SK-N-MC (cell line): ENCODE data around the gene LMO1.

Source experiments
- DNase-seq: peaks from one replicate; pipeline ENCODE4 v3.0.0-alpha.2; 2011; ENCODE audit warnings: low read depth, low spot score
- H3K27ac ChIP-seq: fragments of 200-600 bp; sonication (generic); 2 replicates; pipeline ENCODE4 v1.5.1; 2016; ENCODE audit warnings: mixed run types
- H3K36me3 ChIP-seq: fragments of 200-600 bp; sonication (generic); 2 replicates; pipeline ENCODE4 v1.6.1; 2017; ENCODE audit warnings: antibody characterized with exemption, low read length, mixed read lengths; ENCODE audit not compliant: insufficient read depth
- H3K4me3 ChIP-seq: fragments of 200-600 bp; sonication (generic); 2 replicates; pipeline ENCODE4 v1.5.1; 2016
- H3K9ac ChIP-seq: fragments of 200-600 bp; sonication (generic); 2 replicates; pipeline ENCODE4 v1.8.0; 2017; ENCODE audit warnings: mixed run types, mixed read lengths; ENCODE audit not compliant: insufficient read length
- H3K9me3 ChIP-seq: fragments of 200-600 bp; sonication (generic); 2 replicates; pipeline ENCODE4 v1.6.1; 2017; ENCODE audit warnings: low read depth, mild to moderate bottlenecking, antibody characterized with exemption, low read length, moderate library complexity, mixed read lengths
- EZH2 ChIP-seq: fragments of 200-600 bp; sonication (generic); IDR thresholded peaks from one replicate; pipeline ENCODE4 v1.6.1; 2017; ENCODE audit warnings: antibody characterized with exemption
- FOXP2 ChIP-seq: optimal IDR thresholded peaks from 2 replicates; pipeline ENCODE3; 2011; ENCODE audit warnings: mild to moderate bottlenecking, moderate library complexity; ENCODE audit not compliant: insufficient read depth; ENCODE audit errors: extremely low read length, control extremely low read depth
- POLR2AphosphoS5 ChIP-seq: IDR thresholded peaks from 2 replicates; pipeline ENCODE4 v1.6.1; 2012; ENCODE audit warnings: mild to moderate bottlenecking, low read depth, low read length, borderline replicate concordance

Gene LMO1

DNA sequence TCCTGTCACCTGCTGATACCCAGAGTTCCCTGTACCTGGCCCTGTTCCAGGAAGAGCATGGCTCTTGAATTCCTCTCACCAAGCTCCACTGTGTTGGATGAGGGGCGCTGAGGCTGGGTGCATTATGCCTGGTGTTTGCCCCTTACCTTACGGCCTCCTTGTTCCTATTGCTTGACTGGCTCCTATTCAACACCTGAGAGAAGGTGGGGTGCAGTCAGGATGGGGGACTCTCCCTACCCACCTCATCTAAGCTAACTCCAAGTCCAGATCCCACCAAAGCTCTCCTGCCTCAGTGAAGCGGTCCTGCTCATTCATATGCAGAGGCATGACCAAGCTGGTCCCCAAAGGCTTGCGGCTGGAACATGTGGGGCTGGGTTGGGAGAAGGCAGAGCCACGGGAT, 59.1 kb downstream of the LMO1 start:
- no peak for DNase-seq

DNA sequence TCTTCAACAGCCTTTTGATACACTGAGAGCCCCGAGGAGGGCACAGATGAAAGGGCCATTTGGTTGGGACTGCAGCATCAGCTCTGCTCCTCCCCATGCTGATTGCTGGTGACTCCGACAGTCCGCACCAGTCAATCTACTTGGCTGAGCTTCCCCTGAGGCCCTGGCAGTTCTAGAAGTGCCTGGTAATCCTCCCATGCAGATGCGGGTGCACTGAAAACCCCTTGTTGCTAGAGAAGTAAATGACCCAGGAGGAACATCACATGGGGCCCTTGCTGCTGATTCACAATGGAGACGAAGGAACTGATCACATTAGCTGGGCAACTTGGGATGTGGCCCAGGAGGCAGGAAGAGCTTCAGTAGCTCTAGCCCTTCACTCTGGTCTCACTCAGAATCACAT, 59.7 kb downstream of the LMO1 start:
- DNase-seq = no peak
- Histone ChIP-seq H3K4me3 (no peak overlapping the region), H3K27ac (no peak overlapping the region), H3K9ac (no peak overlapping the region), H3K36me3 (no peaks in the 10 kb centered on the region), H3K9me3 (no peaks in the 10 kb centered on the region)
- TF ChIP-seq FOXP2 = no peak
- no peak for TF ChIP-seq POLR2AphosphoS5
- no peak for TF ChIP-seq EZH2

More for the DNA sequence above, 59.1 kb downstream of the LMO1 start:
- Histone ChIP-seq H3K36me3 (no peaks in the 10 kb centered on the region), H3K4me3 (no peak overlapping the region), H3K9me3 (no peaks in the 10 kb centered on the region), H3K9ac (no peak overlapping the region), H3K27ac (no peak overlapping the region)
- TF ChIP-seq EZH2 (no peak), FOXP2 (no peak), POLR2AphosphoS5 (no peak)

GRCh38 chr11:8203414-8203715, 60.3 kb downstream of the LMO1 start:
- H3K9me3 ChIP-seq = no peaks in the 10 kb centered on the region
- DNase-seq = no peak
- no peak for TF ChIP-seq EZH2
- TF ChIP-seq FOXP2 = no peak
- TF ChIP-seq POLR2AphosphoS5 = no peak
- no peaks in the 10 kb centered on the region for H3K36me3 ChIP-seq
- no peak overlapping the region for H3K27ac ChIP-seq
- no peak overlapping the region for H3K9ac ChIP-seq
- no peak overlapping the region for H3K4me3 ChIP-seq

GRCh38 chr11:8202516-8203413, 60.9 kb downstream of the LMO1 start:
- Histone ChIP-seq H3K27ac (no peak overlapping the region), H3K36me3 (no peaks in the 10 kb centered on the region), H3K4me3 (no peak overlapping the region), H3K9ac (no peak overlapping the region), H3K9me3 (no peaks in the 10 kb centered on the region)
- TF ChIP-seq FOXP2 (no peak), EZH2 (no peak), POLR2AphosphoS5 (no peak)
- no peak for DNase-seq

DNA sequence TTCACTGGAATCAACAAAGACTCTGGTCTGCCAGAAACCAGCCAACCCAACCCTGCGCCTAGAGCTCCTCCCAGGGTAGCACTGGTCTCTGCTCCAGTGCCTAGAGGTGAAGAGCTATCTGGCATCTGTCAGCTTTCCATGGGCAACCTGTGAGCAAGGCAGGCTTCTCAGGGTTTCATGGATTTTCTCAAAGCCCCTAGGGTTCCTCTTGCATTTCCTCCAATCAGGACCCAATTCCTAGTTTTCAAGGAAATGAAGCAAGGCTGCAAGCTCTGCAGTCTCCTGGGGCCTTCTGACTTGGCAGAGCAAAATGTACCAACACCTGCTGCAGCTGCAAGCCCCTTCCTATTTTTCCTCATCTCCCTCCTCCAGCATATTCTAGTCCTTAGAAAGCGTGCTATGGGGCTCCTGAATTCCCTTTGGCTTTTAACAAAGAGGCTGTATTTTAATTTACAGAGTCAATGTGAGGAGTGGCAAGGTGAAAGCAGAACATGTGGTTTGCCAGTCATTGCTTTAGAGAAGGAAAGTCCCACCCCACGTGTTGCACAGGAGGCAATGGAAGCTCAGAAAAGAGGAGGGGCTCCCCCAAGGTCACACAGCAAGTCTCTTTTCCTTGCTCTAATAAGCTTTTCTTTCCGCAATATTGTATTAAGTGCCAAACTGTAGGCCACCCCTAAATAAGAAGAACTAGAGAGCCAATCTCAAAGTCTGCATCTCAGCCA, 61.9 kb downstream of the LMO1 start:
- Histone ChIP-seq H3K36me3 (no peaks in the 10 kb centered on the region), H3K27ac (no peak overlapping the region), H3K4me3 (no peak overlapping the region), H3K9ac (no peak overlapping the region), H3K9me3 (no peaks in the 10 kb centered on the region)
- DNase-seq = no peak
- TF ChIP-seq EZH2 = no peak
- TF ChIP-seq POLR2AphosphoS5 = no peak
- no peak for TF ChIP-seq FOXP2

GRCh38 chr11:8199676-8200075, 64.0 kb downstream of the LMO1 start:
- no peaks in the 10 kb centered on the region for H3K9me3 ChIP-seq
- no peak for TF ChIP-seq EZH2
- TF ChIP-seq POLR2AphosphoS5 = no peak
- TF ChIP-seq FOXP2 = no peak
- H3K36me3 ChIP-seq = no peaks in the 10 kb centered on the region
- no peak overlapping the region for H3K27ac ChIP-seq
- H3K4me3 ChIP-seq = no peak overlapping the region
- no peak overlapping the region for H3K9ac ChIP-seq
- no peak for DNase-seq

DNA sequence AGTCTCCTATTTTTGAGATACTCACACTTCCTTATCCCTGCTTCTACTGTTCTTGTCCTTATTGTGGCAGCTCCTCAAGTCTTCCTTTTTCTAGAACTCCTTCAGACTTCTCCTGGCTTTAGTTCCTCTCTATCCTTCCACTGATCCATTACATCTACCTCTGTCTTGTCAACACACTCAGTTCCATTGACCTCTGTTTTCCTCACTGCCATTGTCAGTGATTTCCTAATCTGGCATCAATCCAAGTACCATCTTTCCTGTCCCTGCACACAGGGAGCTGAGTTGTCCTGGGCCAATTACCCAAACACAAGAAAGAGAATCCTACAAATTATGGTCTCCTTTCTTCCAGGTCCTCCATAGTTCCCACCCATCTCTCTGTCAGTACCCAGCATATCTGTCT, 66.9 kb downstream of the LMO1 start:
- Histone ChIP-seq H3K4me3 (no peak overlapping the region), H3K36me3 (no peaks in the 10 kb centered on the region), H3K9ac (no peak overlapping the region), H3K9me3 (no peaks in the 10 kb centered on the region), H3K27ac (no peak overlapping the region)
- no peak for TF ChIP-seq EZH2
- TF ChIP-seq POLR2AphosphoS5 = no peak
- TF ChIP-seq FOXP2 = no peak
- no peak for DNase-seq

DNA sequence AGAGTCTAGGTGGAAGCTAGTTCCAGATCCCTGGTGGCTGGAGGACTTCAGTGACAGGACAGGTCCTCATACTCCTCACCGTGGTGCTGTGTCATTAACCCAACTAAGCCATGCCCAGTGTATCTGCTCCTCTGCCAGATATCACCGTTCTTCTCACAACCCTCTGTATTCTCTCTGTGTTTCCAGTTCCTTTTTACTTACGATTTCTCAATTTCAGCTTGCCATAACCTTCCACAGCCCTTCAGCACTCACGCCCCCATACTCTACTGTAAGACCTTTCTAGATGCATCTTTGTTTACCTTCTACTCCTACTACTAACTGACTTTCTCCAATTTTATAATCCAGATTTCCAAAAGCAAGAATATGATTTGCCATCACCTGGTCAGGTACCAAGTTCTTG, 68.7 kb downstream of the LMO1 start:
- no peak for DNase-seq
- no peak overlapping the region for H3K27ac ChIP-seq

GRCh38 chr11:8192896-8193209, 70.8 kb downstream of the LMO1 start:
- H3K9ac ChIP-seq = no peak overlapping the region
- no peak overlapping the region for H3K4me3 ChIP-seq
- H3K27ac ChIP-seq = no peak overlapping the region
- H3K36me3 ChIP-seq = no peaks in the 10 kb centered on the region
- H3K9me3 ChIP-seq = no peaks in the 10 kb centered on the region
- no peak for DNase-seq
- no peak for TF ChIP-seq FOXP2
- TF ChIP-seq POLR2AphosphoS5 = no peak
- no peak for TF ChIP-seq EZH2

More for the DNA sequence above, 68.7 kb downstream of the LMO1 start:
- no peak overlapping the region for H3K9ac ChIP-seq
- TF ChIP-seq EZH2 (no peak), POLR2AphosphoS5 (no peak), FOXP2 (no peak)
- H3K4me3 ChIP-seq = no peak overlapping the region
- H3K9me3 ChIP-seq = no peaks in the 10 kb centered on the region
- H3K36me3 ChIP-seq = no peaks in the 10 kb centered on the region
